Stimulated activated CD8-positive, alpha-beta memory T cell treated with anti-CD3 and anti-CD28 coated beads, Interleukin-4, amount 100 ng/mL, for 48 hours (primary cell): Measurements from ENCODE around the gene FCN1.

ENCODE experiments used
- DNase-seq: peaks from one replicate; pipeline ENCODE4 v3.0.0-alpha.2; 2020

FCN1 gene

DNA sequence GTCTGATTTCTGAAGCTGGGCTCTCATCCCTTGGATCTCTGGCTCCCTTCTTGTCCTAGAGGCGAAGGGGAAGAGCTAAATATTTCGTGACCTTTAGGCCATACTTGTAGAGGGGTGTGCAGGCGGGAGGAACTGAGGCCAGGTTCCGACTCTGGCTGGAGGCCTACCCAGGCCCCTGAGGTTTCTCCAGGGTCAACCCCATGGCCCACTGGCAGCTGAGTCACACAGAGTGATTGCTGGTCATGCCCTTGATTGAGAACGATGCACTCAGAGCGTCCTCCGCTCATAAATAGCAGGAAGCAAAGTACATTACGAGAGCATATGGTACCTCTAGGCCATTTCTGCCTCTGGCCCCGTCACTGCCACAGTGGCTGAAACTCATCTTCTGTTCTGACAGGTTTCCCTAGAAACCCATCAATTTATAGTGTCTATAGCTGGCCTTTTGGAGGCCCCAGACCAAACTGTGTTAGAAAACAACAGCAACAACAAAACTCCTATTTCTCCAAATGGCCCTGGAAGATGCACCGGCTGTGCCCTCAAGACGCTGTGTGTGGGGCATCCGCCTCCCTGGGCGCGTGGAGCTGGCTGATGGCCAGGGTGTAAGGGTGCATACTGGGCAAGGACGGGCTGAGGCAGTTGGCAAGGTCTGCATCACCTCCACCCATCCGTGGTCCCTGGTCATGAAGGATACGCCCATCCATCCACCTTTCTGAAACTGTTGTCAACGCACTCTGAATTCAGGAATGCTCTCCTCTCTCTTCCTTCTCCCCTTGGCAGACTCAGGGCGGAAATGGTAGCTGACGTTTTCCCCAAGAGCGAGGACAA, 32.9 kb upstream of the FCN1 start:
- DNase-seq, result no peak

DNA sequence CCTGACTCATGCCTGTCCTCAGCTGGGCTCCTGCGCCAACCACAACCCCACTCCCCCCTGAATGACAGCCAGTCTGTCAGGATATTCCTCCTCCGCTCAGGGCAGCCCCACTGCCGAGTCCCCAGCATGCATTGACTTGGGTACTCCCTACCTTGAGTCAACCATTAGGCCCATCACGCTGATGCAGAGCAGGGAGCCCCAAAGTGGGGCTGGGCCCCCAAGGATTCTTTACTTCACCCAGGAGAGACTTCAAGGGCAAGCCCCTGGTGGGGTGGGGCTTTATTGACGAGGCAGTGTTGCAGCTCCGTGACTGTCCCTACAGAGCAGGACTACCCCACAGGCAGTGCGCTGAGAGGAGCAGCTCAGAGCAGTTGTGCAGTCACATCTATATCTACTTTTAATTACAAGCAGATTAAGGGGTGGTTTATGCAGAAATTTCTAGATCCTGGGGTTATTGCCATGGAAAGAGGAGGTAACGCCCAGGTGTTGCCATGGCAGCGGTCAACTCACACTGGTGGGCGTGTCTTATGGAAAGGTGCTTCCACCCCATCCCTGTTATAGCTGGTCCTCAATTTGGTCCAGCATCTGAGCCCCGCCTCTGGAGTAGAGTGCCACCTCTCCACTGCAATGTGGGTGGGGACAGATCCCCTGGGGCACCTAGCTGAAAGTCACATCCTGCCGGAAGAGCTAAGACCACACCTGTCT, 32.1 kb upstream of the FCN1 start:
- no peak for DNase-seq

DNA sequence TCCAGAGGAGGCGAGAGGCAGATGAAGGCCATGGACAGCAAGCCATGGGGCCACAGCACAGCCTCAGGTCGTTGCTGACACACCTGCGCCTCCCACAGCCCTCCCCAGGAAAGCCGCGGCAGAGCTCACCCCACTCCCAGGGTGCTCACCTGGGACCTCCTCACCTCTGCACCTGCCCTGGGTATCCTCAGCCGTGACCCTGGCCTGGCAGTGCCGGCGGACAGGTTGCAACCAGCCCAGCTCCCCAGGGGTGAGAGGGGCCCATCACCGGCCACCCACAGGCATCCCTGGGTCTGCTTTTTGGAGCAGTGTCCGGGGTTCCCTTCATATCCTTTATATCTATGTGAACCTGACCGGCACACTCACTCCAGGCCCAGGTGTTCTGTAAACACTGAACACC, 30.4 kb upstream of the FCN1 start:
- DNase-seq, result no peak

DNA sequence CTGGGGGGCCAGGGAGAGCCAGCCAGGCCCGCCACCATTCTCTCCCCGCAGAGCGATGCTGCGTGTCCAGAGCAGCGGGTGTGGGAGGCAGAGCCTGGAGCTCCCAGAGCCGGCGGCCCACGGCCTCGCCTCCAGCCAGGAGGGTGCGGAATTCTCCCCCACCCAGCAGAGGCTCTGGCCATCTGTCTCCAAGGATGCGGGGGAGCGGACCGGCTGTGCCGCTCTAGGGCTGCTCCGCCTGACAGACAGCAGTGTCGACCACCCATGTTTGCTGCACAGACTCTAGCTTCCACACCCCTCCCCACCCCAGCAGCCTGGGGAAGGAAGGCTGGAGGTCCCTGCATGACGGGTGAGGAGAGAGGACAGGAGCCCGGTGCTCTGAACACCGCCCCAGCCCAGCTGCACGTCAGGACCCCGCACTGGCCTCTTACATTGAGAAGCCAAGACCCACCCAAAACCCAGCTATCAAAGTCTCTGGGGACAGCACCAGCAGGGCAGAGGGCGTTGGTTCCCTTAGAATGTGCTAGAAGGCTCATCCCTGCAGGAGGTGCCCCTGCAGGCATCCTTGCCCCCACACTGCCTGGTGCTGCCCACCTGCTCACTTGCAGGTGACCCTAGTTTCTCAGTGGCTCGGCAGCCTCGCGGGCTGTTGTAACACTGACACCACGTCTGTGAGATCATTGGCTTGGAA, 29.7 kb upstream of the FCN1 start:
- no peak for DNase-seq

DNA sequence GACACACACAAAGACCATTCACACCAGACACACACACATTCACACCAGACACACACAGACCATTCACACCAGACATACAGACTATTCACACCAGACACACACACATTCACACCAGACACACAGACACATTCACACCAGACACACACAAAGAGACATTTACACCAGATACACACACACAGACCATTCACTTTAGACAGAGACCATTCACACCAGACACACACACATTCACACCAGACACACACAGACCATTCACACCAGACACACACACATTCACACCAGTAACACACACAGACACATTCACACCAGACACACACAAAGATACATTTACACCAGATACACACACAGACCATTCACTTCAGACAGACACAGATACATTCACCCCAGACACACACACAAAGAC, 29.0 kb upstream of the FCN1 start:
- no peak for DNase-seq

DNA sequence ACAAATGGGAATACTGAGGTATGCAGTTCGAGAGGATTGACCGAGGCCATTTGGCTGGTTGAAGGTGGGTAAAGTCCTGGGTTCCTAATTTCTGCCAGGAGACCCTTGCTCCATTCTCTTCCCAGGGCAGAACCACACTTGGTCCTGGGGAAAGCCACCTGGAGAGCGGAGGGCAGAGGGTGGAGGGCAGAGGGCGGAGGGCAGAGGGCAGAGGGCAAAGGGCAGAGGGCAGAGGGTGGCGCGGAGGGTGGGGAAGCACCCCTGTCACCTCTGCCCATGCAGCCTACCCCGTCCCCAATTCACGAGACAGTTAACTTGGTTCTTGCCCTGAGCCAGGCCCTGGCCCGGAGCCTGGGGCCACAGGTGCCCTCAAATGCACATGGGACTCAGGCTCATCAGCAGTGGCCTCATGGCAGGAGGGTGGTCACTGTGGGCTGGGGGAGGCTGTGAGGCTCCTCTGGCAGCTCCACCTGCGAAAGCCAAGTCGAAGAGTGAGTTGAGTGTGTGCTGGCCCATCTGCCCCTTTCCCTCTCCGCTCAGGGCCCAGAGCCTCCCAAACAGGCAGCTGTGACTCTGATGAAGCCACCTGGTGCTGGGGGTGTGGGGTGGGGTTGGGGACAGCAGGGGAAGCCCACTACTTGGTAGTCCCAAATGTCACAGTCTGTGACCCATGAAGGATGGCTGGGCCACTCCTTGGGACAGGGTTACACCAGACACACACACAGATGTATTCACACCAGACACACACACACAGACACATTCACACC, 28.0 kb upstream of the FCN1 start:
- DNase-seq, result no peak

DNA sequence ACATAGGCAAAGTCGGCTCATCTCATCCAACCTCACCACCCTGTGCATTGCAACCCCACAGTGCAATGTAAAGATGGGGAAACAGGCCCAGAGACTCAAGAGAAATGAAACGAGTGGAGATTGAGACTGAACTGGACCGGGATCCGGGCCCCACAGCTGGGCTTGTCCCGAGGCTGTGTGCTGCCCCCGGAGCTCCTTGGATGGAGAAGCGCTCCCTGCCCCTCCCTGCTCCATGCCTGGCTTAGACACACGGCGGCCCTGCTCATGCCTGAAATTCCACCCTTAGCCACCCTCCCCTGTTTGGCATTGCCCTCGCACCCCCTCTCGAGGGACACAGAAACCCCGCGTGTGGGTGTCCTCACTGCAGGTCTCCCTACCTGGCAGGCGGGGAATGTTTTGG, 27.2 kb upstream of the FCN1 start:
- no peak for DNase-seq

DNA sequence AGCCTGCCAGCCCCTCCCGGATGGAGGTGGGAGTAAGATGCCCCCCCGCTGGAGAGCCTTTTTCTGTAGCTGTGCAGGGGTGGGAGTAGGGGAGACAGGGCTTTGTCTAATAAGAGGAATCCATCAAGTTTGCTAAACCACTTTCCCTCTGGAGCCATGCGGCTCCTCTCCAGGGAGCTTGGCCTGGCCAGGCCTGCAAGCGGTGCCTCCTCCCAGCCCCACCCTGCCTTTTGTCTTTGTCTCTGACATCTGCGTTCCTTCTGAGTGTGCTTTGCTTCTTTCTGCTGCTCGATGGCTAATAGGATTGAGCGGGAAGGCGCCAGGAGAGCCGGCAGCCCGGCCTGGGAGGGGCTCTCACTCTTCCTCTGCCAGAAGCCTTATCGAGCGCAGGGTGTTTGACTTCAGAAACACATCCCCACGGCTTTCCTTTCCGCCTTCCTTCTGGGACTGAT, 26.7 kb upstream of the FCN1 start:
- DNase-seq, result no peak

DNA sequence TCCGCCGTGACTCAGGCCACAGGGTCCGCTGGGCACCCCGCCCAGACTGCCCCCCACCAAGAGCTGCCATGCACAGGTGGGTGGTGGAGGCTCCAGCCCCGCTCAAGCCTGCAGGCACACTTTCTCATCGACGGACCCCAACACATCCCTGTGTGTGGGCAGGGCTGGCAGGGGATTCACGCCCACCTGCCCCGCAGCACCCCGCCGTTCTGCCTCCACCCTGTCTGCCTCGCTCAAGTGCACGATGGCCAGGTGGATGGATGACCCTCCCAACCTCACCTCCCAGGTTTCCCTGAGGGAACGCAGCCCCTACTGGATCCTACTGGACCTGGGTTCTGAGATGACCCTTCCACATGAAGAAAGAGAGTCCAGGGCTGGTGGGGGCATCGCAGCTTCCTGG, 26.1 kb upstream of the FCN1 start:
- DNase-seq, result no peak

DNA sequence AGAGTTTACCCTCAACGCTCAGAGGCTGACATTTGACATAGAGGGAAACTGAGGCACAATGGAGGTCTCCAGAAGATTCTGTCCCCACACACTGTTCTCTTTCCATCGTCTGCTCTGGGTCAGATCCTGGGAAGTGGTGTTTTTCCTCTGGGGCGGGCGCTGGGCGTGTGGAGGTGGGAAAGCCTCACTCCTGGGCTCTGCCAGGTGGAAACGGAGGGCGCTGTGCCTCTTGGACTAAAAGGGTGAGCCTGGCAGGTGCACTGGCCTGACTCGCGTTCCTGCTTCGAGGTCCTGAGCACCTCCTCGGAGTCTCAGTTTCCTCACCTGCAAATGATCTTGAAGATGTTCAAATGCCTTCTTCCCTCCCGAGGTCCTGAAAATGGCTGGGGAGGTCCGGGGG, 25.7 kb upstream of the FCN1 start:
- no peak for DNase-seq

DNA sequence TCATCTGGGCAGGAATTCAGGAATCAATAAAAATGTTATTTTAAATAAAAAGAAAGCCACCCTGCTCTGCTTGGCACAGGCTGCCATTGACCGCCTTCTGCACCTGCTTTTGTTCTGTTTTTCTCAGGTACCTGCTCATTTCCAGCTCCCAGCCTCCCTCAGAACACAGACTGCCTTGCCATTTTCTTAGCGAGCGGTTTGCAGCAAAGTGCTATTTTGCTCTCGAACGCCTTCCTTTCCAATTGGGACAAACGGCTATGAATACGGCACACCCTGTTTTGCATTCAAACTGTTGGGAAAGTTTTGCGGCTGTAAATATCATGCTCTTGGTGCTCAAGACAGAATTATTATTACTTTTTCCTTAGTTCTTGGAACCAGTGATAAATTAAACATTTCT, 25.1 kb upstream of the FCN1 start:
- no peak for DNase-seq

DNA sequence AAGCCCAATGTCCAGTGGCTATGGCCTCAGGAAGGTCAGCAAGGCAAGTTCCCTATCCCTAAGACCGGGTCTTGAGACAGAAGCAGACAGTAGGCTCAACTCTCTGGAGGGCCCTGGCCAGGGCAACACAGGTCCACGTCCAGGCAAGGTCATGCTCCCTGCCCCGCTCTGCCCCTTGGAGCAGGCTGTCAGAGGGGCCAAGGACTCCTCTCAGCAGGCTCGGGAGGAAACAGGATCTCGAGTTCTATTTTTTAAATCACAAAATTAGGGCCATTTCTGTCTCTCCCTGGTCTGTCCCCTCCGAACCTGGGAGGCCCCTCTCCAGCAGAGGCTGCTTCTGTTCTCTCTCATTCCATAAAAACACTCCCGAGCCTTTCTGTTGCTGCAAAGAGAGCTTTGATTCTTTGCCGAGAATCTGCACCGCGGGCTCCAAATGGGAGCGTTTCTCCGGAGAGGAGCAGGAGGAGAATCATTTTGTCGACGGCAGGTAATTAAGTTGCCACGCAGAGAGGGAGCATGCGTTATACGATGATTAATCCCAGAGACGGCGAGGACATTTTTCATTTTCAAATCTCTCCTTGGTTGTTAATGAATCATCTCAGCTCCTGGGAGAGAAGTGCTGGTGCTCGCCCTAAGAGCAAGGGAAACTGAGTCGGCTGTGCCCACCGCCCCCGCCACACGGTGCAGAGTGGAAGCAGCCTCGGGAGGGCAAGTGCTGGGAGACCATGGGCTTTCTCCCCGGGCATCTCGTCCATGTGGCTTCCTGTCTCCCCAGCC, 24.5 kb upstream of the FCN1 start:
- no peak for DNase-seq

DNA sequence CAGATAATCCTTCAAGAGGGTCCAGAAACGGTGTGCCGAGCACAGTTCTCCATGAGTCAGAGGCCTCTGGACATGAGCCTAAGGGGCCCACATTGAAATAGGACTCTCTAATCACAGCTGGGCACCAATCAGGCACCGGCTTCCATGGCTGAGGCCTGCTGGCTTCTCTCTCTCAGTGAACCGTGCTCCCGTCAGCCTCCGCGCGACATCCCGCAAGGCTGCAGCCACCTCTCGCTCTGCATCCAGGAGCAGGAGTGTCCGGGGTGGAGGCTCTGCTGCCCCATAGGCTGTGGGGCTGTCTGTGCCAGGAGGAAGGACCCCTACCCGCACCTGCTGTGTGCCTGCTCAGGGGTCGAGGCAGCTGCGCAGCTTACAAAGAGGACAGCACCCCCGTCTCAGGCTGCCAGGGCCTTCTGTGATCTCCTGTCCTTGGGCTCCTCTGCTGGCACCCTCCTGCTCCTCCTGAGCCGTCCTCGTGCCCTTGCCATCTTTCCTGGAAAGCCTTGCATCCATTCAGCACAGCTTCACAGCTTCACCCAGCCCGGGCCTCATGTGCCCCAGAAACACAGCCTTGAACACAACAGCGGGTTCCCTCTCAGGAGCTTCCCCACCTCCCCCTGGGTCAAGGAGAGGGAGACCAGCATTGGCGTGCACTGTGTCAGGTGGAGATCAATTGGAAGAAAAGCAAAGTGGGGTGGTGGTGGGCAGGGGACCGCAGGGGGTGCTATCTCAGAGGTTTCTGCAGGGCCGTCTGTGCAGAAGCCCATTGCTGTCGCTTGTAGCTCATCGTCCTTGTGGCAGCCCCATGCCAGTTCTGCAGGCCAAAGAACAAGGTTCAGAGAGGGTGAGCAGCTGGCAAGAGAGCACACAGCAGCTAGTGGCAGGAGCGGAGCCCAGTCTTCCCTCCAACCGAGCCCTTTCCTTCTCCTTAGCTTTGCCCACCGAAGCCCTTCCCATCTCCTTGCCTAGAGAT, 22.8 kb upstream of the FCN1 start:
- no peak for DNase-seq

DNA sequence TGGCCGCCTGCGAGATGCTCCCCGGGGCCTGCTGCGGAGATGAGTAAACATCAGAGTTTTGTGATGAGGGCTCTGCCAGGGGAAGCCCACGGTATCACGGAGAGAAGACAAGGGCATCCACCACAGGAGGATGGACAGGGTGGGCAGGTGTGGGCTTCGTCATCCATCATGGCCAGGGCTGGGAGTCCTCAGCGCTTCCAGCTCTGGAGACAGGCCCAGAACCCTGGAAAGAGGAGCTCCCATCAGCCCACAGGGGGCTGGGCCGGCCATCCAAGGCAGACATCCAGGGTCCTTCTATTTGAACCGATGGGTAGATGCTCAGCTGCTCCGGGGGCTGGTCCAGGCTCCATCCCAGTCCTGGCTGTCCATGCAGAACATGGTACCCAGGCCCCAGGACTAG, 22.1 kb upstream of the FCN1 start:
- DNase-seq, result no peak

DNA sequence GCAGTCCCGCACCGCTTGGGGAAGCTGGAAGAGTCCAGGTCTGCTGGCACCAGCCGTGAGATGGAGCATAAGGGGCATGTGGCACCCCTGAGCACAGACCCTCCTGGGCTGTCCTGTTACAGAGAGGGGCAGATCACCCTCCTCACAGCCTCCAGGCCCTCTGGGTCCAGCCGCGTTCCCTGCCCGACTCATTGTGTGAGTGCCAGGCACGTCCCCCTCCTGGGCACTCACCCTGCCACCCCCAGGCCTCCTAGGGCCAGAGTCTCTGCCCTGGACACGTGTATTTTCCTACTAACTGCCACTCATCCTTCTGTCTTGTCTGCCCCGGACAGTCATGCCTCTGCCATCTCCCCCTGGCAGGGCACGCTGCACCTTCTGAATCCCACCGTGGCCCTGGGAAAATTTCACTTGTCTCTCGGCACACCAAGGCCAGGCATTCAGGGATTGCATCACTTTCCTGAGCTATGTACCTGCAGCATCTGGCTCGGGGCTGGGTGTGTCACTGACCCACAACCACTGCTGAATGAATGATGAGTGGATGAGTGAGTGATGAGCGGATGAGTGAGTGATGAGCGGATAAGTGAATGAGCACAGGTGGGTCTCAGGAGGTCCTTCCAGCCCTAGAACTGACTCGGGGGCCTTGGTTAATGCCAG, 21.5 kb upstream of the FCN1 start:
- DNase-seq, result no peak

DNA sequence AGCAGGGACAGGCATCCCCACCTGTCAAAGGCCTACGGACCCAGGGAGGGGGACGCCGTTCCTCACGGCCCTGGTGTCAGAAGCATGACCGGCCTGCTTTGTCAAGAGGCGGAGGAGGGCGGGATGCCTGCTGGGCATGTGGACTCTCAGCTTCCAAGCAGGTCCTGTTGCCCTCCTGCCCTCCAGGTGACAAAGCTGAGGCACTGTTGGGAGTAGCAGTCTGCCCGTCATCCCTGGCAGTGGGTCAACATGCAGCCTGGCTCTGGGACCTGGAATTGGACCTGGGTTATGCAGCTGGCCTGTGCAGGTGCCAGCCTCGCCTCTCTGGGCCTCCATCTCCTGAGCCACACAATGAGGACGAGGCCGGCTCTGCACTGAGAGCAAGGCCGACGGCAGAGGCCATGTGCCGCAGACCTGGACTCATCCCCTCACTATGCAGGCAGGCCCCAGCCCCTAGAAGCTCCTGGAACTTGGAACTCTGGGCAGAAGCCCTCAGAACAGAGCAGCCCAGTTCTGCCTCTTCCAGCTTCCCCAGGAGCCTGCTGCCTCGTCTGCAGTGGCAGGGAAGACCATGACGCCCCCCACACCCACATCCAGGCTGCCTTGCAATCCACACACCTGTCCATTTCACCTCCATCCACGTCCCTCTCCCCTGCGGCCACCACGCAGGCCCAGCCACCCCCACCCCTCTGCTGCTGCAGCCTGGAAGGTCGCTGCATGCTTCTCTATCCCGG, 20.8 kb upstream of the FCN1 start:
- DNase-seq, result no peak

DNA sequence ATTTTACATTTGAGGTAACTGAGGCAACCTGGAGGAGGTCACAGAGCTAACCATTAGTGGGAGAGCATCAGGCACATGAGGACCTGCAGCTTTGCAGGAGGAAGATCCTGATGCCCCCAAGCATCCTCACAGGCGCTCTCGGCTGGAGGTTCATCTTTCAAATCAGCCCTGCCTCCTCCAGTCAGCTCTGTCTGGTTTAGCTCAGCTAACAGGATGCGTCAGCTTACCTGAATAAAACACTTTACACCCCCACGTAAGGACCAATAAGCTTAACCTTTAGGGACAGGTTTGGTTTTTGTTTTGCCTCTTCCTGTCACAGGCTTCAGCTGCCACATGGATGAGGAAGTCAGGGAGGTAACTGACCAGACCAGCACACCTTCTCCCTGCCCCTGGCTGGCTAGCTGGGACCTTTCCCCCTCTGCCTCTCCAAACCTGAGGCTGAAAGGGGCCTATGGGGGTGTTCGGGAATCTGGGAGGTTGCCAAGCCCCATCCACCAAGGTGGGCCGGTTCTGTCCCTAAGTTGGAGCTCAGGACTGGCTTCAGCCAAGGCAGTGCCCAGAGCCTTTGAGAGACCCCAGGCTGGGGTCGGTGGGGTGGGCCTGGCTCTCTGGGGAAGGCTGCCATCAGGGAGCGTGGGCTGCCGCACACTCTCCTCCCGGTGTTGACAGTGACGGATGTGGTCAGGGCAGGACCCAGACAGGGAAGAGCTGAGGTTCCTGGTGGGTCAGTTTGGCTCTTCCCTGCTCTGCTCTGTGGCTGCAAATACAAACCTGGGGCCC, 20.0 kb upstream of the FCN1 start:
- DNase-seq, result no peak

DNA sequence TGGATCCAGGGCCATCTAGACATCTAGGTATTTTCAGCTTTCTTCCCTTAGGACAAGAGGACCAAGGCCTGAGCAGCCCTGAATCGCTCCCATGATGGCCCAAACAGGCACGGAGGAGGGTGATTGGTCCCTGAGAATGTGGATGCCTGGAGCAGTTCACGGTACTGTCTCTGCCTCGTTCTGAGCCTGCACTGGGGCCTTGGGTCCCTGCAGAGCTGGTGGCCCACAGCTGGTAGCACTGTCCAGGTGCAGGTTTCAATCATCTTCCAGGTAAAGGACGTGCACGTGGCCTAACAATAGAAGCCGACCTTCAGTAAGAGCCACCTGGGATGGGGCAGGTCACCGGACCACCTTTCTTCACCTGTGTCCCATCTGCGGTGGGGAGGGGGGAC, 19.4 kb upstream of the FCN1 start:
- DNase-seq, result no peak
